Activated CD4-positive, CD25-positive, alpha-beta regulatory T cell treated with anti-CD3 and anti-CD28 coated beads, Interleukin-2, amount 50 U/mL, for 24 hours (primary cell): ENCODE results near the gene ROM1.
"Not testable (repeated sequence)": the region's sequence is repeated elsewhere in the genome, so short reads cannot be mapped to it uniquely, and the experiment has no call there.

Experiments
- ATAC-seq, 2 donors: fragments of 150-1000 bp; cut with Tn5 transposase; one replicate each; pipeline ENCODE4 v1.10.0; 2021; ENCODE audit warnings: mild to moderate bottlenecking in 1 of 2, moderate library complexity in 1 of 2

The ROM1 gene

DNA sequence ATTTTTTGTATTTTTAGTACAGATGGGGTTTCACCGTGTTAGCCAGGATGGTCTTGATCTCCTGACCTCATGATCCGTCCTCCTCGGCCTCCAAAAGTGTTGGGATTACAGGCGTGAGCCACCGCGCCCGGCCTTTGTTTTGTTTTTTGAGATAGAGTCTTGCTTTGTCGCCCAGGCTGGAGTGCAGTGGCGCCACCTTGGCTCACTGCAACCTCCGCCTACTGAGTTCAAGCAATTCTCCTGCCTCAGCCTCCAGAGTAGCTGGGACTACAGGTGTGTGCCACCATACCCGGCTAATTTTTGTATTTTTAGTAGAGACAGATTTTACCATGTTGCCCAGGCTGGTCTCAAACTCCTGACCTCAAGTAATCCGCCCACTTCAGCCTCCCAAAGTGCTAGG is 37.2 kb downstream of the ROM1 start:
- not testable (repeated sequence) for ATAC-seq

DNA sequence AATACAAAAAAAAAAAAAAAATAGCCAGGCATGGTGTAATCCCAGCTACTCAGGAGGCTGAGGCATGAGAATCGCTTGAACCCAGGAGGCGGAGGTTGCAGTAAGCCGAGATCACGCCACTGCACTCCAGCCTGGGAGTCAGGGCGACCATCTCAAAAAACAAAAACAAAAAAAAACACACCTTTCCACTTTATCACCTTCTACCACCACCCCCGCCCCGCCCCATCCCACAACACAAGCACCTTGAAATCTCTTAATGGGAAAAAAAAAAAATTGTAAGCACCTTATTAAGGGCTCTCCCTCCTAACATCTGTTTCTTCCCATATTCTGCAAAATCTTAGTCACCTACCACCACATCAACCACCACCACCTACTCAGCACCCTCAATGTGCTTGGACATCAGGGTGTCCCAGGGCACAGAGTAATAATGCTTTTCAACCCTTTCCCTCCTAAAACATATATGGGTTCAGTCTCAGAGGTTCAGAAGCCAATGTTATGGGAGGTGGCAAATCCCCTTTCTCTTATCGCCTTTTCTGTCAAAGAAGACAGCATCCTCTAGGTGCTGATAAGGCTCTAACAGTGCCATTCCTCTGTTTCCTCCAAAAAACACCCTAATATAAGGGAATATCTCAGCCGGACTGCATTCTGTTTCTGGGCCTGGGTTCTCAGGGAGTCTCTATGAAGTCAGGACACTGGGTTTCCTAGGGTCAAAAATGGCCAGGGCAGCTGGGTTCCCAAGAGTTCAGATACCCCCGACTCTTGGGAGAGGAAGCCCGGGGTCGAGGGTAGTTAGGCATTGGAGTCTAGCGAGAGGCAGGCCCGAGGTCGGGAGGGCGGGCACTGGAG is 39.3 kb downstream of the ROM1 start:
- ATAC-seq: no peak

- no peak for ATAC-seq
These were observed 41.2 kb downstream of the ROM1 start for GRCh38 chr11:62654297-62654696.

GRCh38 chr11:62656796-62657429 is 43.9 kb downstream of the ROM1 start:
- no peak for ATAC-seq

DNA sequence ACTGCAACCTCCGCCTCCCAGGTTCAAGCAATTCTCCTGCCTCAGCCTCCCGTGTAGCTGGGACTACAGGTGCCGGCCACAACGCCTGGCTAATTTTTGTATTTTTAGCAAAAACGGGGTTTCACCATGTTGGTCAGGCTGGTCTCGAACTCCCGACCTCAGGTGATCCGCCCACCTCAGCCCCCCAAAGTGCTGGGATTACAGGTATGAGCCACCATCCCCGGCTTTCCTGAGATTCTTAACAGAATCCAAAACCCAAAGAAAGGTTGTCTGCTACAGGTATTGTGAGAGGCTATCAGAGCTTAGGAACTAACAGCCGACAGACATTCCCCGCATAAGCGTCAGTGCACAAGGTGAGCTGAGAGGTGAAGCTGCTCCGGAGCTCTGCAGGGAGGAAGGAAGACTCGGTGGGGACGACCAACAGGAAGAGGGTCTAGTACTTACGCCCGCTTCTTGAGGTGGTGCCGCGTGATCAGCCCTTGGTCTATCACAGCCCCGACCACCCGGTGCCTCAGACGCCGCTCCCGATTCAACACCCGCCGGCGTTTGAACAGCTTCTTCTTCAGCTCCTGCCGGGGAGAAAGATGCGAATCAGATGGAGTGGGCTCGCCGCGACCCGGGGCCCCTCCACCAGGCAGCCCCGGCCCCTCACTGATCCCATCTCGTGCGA is 51.5 kb downstream of the ROM1 start:
- peak; percentile 55 to 67 for ATAC-seq
